M059J (cell line): Measurements from ENCODE around the gene PRR11. TPM values are rescaled to one million over a fixed set of nuclear protein-coding genes. Genes with fewer than 3 reads are reported as not detected.
"Not testable (repeated sequence)": the region's sequence is repeated elsewhere in the genome, so short reads cannot be mapped to it uniquely, and the experiment has no call there.

ENCODE experiments used
- DNase-seq: peaks from one replicate; pipeline ENCODE4 v3.0.0-alpha.2; 2012; ENCODE audit warnings: low read depth
- total RNA-seq: library from RNA; depleted of rRNA; stranded (reverse); fragments of >200 nt; shearing (Covaris generic); gene quantifications from 2 replicates; pipeline ENCODE4 v1.2.3, GENCODE V29; 2014; rRNA removed

PRR11 gene
- total RNA-seq, 1 experiment from 2014 or later: 28.1 TPM

DNA sequence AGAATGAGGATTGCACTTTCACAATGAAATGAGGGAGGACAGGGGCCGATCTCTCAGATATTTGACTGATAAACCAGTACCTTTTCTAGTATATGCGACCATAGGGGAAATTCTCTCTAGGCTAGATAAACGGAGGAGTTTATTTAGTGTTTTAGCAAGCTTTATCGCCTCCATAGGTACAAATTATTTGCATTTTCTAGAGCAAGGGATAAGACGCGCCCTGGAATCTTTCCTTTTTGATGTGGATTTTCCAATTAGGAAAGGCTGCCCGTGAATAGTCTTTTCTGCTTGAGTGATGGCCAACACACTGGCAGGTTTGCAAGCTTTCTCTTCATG, 64.4 kb downstream of the PRR11 start:
- no peak for DNase-seq

DNA sequence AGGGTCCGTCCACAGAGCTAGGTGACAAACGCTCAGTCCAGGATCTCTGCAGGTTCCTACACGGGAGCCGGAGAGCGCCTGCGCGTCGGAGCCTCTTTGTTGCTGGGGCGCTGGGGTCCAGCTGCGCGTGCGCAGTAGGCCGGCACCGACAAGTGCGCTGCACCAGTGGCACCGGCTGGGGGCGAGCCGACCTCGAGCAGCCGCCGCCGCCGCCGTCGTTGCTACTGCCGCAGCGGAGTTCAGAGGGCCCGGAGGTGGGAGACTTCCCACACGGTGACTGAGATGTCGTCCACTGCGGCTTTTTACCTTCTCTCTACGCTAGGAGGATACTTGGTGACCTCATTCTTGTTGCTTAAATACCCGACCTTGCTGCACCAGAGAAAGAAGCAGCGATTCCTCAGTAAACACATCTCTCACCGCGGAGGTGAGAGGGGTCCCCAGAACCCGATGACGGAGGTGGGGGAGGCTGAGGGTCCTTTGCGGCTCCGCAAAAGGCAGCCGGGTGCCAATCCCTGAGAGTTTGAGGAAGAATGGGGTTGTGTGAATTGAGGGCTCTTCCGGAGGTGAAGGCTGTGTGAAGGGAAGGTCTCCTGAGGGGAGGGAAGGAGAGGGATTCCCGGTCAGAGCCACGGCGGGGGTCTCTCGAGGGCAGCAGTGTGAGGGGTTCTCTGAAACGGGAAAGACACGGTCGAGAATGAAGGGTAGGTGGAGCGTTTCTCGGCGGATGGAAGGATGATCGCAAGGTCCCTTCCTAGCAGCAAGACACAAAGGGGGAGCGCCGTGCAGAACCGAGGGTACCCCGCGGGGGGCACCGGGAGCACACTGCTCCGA, 65.0 kb downstream of the PRR11 start, which contains the start of gene GDPD1:
Gene GDPD1, plus strand, starts transcription at position 184 of the 831 bp plus-strand sequence. Its CDS starts 99 bp downstream, at position 283.
- DNase-seq: peak; percentile 89

DNA sequence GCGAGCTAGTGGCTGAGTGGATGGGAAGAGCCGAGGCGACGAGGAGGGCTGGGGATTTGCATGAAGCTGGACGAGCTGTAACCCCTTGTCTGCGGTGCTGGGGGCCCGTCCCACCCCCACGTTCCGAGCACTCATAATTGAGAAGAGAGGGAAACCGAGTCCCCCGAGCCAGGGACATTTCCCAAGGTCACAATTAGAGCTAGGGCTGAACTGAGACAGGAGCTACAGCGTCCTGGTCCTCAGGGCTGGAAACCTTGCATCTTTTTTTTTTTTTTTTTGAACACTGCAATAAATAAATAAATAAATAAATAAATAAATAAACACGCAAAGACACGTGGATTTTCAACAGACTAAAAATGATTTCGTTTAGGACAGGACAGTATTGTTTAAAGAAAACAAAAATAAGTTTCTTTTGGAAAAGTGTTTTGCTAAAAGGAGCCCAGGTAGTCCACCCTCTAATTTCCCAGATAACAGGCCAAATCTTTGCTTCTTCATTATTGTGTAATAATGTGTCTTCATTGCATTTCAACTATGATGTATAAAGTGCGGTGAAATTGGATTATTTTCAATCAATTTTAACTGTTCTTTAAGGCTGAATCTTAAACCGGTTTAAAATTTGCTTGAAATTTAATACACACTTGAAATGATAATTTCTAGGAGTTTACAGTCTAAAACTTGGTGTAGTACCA, 65.8 kb downstream of the PRR11 start:
- peak; percentile 7 for DNase-seq

DNA sequence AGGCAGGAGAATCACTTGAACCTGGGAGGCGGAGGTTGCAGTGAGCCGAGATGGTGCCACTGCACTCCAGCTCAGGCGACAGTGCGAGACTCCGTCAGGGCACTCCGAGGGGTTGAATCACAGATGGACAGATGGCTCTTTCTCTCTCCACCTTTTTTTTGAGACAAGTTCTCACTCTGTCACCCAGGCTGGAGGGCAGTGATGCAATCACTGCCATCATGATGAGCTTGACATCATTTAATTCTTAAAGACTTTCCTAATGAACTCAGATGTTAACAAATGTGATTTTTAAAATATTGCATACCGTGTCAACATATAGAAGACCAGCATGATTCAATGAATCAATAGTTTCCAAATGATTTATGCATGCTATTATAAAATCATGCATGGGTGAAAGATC, 68.3 kb downstream of the PRR11 start:
- no peak for DNase-seq

DNA sequence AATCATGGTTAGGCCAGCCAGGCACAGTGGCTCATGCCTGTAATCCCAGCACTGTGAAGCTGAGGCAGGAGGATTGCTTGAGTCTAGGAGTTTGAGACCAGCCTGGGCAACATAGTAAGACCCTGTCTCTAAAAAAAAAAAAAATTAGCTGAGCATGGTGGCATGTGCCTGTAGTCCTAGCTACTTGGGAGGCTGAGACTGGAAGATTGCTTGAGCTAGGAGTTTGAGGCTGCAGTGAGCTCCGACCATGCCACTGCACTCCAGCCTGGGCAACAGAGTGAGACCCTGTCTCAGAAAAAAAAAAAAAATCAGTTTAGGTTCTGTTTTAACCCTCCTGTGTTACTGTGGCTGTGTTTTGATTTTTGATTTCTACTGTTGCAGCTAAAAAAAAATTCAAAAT, 73.0 kb downstream of the PRR11 start:
- not testable (repeated sequence) for DNase-seq

DNA sequence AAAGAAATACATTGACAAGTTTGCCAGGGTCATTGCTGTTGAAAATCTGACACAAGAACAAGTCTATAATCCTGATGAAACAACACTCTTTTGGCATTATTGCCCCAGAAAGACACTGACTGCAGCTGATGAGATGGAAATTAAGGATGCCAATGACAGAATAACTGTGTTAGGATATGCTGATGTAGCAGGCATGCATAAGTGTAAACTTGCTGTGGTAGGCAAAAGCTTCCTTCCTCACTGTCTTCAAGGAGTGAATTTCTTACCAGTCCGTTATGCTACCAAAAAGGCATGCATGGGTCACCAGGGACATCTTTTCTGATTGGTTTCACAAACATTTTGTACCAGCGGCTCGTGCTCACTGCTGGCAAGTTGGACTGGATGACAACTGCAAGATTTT, 75.2 kb downstream of the PRR11 start:
- no peak for DNase-seq

DNA sequence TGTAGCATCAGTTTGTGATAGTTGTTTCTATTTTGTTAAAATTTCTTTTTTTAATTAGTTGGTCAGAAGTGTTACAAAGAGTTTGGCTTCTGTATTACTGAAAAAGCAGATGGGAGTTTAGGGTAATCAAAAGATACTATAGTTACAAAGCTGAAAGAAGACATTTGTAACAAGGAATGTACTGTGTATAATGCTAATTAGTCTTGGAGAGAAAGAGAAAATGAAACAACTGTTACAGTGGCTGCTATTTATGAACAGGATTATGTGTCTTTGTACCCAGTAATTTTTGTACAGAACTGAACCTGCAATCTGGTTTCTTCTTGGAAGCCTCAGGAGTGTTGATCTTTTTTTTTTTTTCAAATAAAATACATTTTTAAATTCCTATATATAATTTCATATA, 79.1 kb downstream of the PRR11 start:
- DNase-seq: no peak

DNA sequence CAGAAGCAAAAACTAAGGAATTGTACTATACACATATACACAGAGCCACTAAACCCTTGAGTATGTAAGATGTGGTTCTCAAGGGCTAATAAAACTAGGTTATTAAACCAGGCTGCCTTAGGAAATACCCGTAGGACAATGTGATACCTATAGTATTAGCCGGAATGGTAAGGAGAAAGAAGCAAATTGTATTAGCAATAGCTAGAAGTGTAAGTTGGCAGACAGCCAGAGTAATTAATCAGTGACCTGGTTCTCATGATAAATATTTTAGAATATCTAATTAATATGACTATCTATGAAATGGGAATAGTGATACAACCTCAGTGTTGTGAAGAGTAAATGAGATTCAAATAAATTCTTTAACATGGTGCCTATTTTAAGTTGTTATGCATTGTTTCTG, 83.4 kb downstream of the PRR11 start:
- no peak for DNase-seq

DNA sequence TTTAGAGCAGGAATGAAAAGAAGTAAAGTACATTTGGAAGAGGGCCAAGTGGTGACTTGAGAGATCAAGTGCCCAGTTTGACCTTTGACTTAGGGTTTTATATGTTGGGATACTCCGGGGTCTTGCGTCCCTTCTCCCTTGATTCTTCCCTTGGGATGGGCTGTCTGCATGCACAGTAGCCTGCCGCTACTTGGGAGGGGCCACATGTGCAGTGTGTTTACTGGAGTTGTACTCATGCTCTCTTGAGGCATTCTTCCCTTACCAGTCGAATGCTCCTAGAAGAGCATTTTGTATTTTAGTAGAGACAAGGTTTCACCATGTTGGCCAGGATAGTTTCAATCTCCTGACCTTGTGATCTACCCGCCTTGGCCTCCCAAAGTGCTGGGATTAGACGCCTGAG, 88.5 kb downstream of the PRR11 start:
- no peak for DNase-seq

Other genes with a start within 250 kb of the PRR11 start
- gene TRIM37, start 48.9 kb upstream of the PRR11 start, total RNA-seq: 17.0 and 35.7 TPM in 2 replicates
- gene SKA2, start 560 bp upstream of the PRR11 start, total RNA-seq: 131 and 134 TPM in 2 replicates
- gene SMG8, start 54.3 kb downstream of the PRR11 start, total RNA-seq: 15.6 and 21.8 TPM in 2 replicates
- gene GDPD1, start 64.8 kb downstream of the PRR11 start, total RNA-seq: 2.9 TPM in 1 of 2 replicates, not detected in the other
- 1.7 and 2.7 TPM in 2 replicates for gene YPEL2, start 175.9 kb downstream of the PRR11 start, total RNA-seq